SK-N-SH (cell line): ENCODE data around the gene FBN2. TPM values are rescaled to one million over a fixed set of nuclear protein-coding genes. Genes with fewer than 3 reads are reported as not detected.

Source experiments
- CTCF ChIA-PET: fragments of 300-600, 350-600 bp; formaldehyde crosslinking; extraction: SDS; loops from one replicate; lab custom pipeline; 2021; lab: Yijun Ruan, JAX
- POLR2A ChIA-PET: fragments of 350-600 bp; sonication (Branson Sonifier 250); formaldehyde crosslinking; extraction: SDS; loops from one replicate; lab custom pipeline; 2020; ENCODE audit warnings: antibody characterized with exemption, inconsistent platforms; lab: Yijun Ruan, JAX
- DNase-seq: peaks from one replicate; pipeline ENCODE4 v3.0.0; 2012
- H2AFZ ChIP-seq: fragments of 200-600 bp; sonication (generic); 2 replicates; pipeline ENCODE4 v1.8.1; 2016; ENCODE audit warnings: antibody characterized with exemption, mild to moderate bottlenecking, low read depth
- H3F3A ChIP-seq: fragments of 200-600 bp; sonication (generic); replicated peaks from 2 replicates; pipeline ENCODE3; 2016; ENCODE audit warnings: antibody characterized with exemption, mild to moderate bottlenecking; ENCODE audit not compliant: insufficient read depth
- H3K27ac ChIP-seq, 2 experiments: fragments of 200-500 bp in 1 of 2; fragments of 200-600 bp in 1 of 2; sonication (Bioruptor generic) in 1 of 2; sonication (generic), shearing (Covaris generic) in 1 of 2; 2 replicates each; pipeline versions ENCODE4 v1.5.1 to v1.6.1; 2014 to 2016; ENCODE audit warnings: low read depth in 2 of 2, inconsistent platforms in 1 of 2, low read length in 1 of 2, mild to moderate bottlenecking in 1 of 2, mixed read lengths in 1 of 2
- H3K27me3 ChIP-seq: fragments of 200-600 bp; sonication (generic), shearing (Covaris generic); 2 replicates; pipeline ENCODE4 v1.6.1; 2016; ENCODE audit warnings: mixed run types; ENCODE audit not compliant: insufficient read depth
- H3K36me3 ChIP-seq, 2 experiments: fragments of 200-500 bp in 1 of 2; fragments of 200-600 bp in 1 of 2; sonication (Bioruptor generic) in 1 of 2; sonication (generic) in 1 of 2; replicated peaks in 1 of 2; 2 replicates each; pipeline versions ENCODE3 to v1.5.1; 2014 to 2016; ENCODE audit warnings: low read length in 1 of 2, mild to moderate bottlenecking in 1 of 2; ENCODE audit not compliant: insufficient read depth in 2 of 2, control insufficient read depth in 1 of 2
- H3K4me1 ChIP-seq, 2 experiments: fragments of 200-500 bp in 1 of 2; fragments of 200-600 bp in 1 of 2; sonication (Bioruptor generic) in 1 of 2; sonication (generic), shearing (Covaris generic) in 1 of 2; 2 replicates each; pipeline versions ENCODE4 v1.5.1 to v1.6.1; 2014 to 2016; ENCODE audit warnings: low read depth in 1 of 2, low read length in 1 of 2, mixed run types in 1 of 2; ENCODE audit not compliant: insufficient read depth in 2 of 2, control insufficient read depth in 1 of 2
- H3K4me2 ChIP-seq: fragments of 200-600 bp; sonication (generic), shearing (Covaris generic); 2 replicates; pipeline ENCODE4 v1.6.1; 2017; ENCODE audit warnings: mixed run types
- H3K4me3 ChIP-seq, 2 experiments: fragments of 200-500 bp in 1 of 2; fragments of 200-600 bp in 1 of 2; sonication (Bioruptor generic) in 1 of 2; sonication (generic), shearing (Covaris generic) in 1 of 2; 2 replicates each; pipeline versions ENCODE4 v1.5.1 to v1.8.1; 2014 to 2016; ENCODE audit warnings: low read depth in 2 of 2, inconsistent platforms in 1 of 2, low read length in 1 of 2, mild to moderate bottlenecking in 1 of 2, mixed read lengths in 1 of 2, moderate library complexity in 1 of 2
- H3K79me2 ChIP-seq: fragments of 200-600 bp; sonication (generic); 2 replicates; pipeline ENCODE4 v1.8.1; 2017; ENCODE audit warnings: mild to moderate bottlenecking; ENCODE audit not compliant: insufficient read depth
- H3K9ac ChIP-seq: fragments of 200-600 bp; sonication (generic); 2 replicates; pipeline ENCODE4 v1.6.1; 2017; ENCODE audit warnings: mixed run types
- H3K9me2 ChIP-seq: fragments of 200-600 bp; sonication (generic); 2 replicates; pipeline ENCODE4 v1.6.1; 2017; ENCODE audit warnings: mixed run types
- H3K9me3 ChIP-seq: fragments of 200-600 bp; sonication (generic); 2 replicates; pipeline ENCODE4 v1.6.1; 2017; ENCODE audit warnings: mixed run types, mild to moderate bottlenecking, moderate library complexity
- H4K20me1 ChIP-seq: fragments of 200-600 bp; sonication (generic); 2 replicates; pipeline ENCODE4 v1.6.1; 2017; ENCODE audit warnings: mild to moderate bottlenecking, mixed run types; ENCODE audit not compliant: insufficient read depth
- CTCF ChIP-seq: fragments of 200-600 bp; sonication (generic); IDR thresholded peaks from 2 replicates; pipeline ENCODE4 v1.6.1; 2017; ENCODE audit warnings: antibody characterized with exemption, mild to moderate bottlenecking, moderate library complexity
- ELF1 ChIP-seq: IDR thresholded peaks from 2 replicates; pipeline ENCODE4 v1.4.0; 2012
- GABPA ChIP-seq: IDR thresholded peaks from 2 replicates; pipeline ENCODE4 v1.4.0; 2012; ENCODE audit warnings: low read depth, mild to moderate bottlenecking
- IRF3 ChIP-seq: fragments of 150-350 bp; IDR thresholded peaks from 2 replicates; pipeline ENCODE4 v1.6.1; 2016; ENCODE audit warnings: mild to moderate bottlenecking, low read depth, low read length
- MXI1 ChIP-seq: IDR thresholded peaks from 2 replicates; pipeline ENCODE4 v1.6.1; 2012; ENCODE audit warnings: mild to moderate bottlenecking, low read depth, low read length, improper control_type of control experiment
- NFIC ChIP-seq: IDR thresholded peaks from 2 replicates; pipeline ENCODE4 v1.4.0; 2012; ENCODE audit warnings: borderline replicate concordance
- TAF1 ChIP-seq: IDR thresholded peaks from 2 replicates; pipeline ENCODE4 v1.6.1; 2012; ENCODE audit warnings: low read depth, mild to moderate bottlenecking, low read length, moderate library complexity, borderline replicate concordance
- USF2 ChIP-seq: fragments of 150-350 bp; IDR thresholded peaks from 2 replicates; pipeline ENCODE4 v1.6.1; 2017; ENCODE audit warnings: antibody characterized with exemption, low read length, low read depth, borderline replicate concordance
- WGBS: methylation state at CpG from one replicate; pipeline ENCODE4 v1.1.6; 2017; ENCODE audit warnings: low lambda C conversion rate; 5-methylcytosine and 5-hydroxymethylcytosine counted together
- polyA plus RNA-seq, 3 experiments: library from polyadenylated mRNA; depleted of rRNA; stranded (reverse); fragments of >200 nt; gene quantifications; 2 replicates each; pipeline ENCODE4 v1.2.3, GENCODE V29; 2012

The FBN2 gene
- polyA plus RNA-seq, 1 of the 3 experiments (the other 2 are of a cell fraction): 2.2 TPM

GRCh38 chr5:128519827-128520226 is 18.2 kb downstream of the FBN2 start:
- no peaks in the 10 kb centered on the region for H4K20me1 ChIP-seq
- H2AFZ ChIP-seq: no peak overlapping the region
- CTCF ChIA-PET: no interaction called here
- H3K27ac ChIP-seq: no peak overlapping the region
- H3K4me1 ChIP-seq: no peaks in the 10 kb centered on the region
- no peaks in the 10 kb centered on the region for H3K79me2 ChIP-seq
- H3K9me2 ChIP-seq: no peaks in the 10 kb centered on the region
- TF ChIP-seq USF2: no peak
- no peak for TF ChIP-seq MXI1
- TF ChIP-seq IRF3: no peak
- POLR2A ChIA-PET: no interaction called here
- 0 out of 2 replicates have a peak, but pooled peaks cover 6% of the 10 kb centered on the region for H3K27me3 ChIP-seq
- DNase-seq: no peak
- WGBS: 15% methylated on average over 1 of the region's 1 CpG
- H3K9ac ChIP-seq: no peak overlapping the region
- no peaks in the 10 kb centered on the region for H3K9me3 ChIP-seq
- H3F3A ChIP-seq: no peaks in the 10 kb centered on the region
- no peak overlapping the region for H3K4me3 ChIP-seq
- H3K4me2 ChIP-seq: no peak overlapping the region
- no peaks in the 10 kb centered on the region for H3K36me3 ChIP-seq

GRCh38 chr5:128516978-128517377 is 21.1 kb downstream of the FBN2 start:
- ChIA-PET POLR2A (no interaction called here), CTCF (no interaction called here)
- Histone ChIP-seq H3K27ac (no peak overlapping the region), H3K36me3 (no peaks in the 10 kb centered on the region), H3F3A (no peaks in the 10 kb centered on the region), H3K4me1 (no peaks in the 10 kb centered on the region), H3K27me3 (peaks cover 6% of the 10 kb centered on the region; the same call in 1 of the 2 replicates), H3K79me2 (no peaks in the 10 kb centered on the region)
- TF ChIP-seq GABPA (no peak), NFIC (no peak), ELF1 (no peak), CTCF (no peak), TAF1 (no peak)
- TF ChIP-seq, all 33 proteins: peak for 0
- no peak for DNase-seq
- 19% methylated on average over 1 of the region's 1 CpG for WGBS
- Histone ChIP-seq H3K9ac (no peak overlapping the region), H3K9me2 (no peaks in the 10 kb centered on the region), H2AFZ (no peak overlapping the region), H3K9me3 (no peaks in the 10 kb centered on the region), H4K20me1 (no peaks in the 10 kb centered on the region), H3K4me2 (no peak overlapping the region), H3K4me3 (no peak overlapping the region)
